ENCODE measurements around the gene TTK.

DNA sequence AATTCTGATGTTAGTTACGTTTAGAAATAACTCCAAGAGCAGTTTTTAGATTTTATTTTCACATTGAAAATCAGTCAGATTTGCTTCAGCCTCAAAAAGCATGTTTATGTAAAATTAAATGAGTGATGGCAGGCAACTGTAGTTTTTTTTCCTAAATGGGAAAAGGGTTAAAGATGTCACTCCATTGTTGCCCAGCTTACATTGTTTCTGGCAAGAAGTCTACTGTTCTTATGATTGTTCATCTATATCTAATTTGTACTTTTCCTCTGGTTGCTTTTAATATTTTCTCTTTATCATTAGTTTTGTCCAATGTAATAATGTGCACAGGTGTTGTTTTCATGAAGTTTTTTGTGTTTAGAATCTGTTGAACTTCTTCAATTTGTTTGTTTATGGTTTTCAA, 6.7 kb upstream of the TTK start:
- TF ChIP-seq, protein P1, sequence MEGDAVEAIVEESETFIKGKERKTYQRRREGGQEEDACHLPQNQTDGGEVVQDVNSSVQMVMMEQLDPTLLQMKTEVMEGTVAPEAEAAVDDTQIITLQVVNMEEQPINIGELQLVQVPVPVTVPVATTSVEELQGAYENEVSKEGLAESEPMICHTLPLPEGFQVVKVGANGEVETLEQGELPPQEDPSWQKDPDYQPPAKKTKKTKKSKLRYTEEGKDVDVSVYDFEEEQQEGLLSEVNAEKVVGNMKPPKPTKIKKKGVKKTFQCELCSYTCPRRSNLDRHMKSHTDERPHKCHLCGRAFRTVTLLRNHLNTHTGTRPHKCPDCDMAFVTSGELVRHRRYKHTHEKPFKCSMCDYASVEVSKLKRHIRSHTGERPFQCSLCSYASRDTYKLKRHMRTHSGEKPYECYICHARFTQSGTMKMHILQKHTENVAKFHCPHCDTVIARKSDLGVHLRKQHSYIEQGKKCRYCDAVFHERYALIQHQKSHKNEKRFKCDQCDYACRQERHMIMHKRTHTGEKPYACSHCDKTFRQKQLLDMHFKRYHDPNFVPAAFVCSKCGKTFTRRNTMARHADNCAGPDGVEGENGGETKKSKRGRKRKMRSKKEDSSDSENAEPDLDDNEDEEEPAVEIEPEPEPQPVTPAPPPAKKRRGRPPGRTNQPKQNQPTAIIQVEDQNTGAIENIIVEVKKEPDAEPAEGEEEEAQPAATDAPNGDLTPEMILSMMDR (IDR thresholded peaks at IDR 0.05): no peak
- no peak for TF ChIP-seq EP300 (IDR thresholded peaks at IDR 0.05)

Measured in tibial nerve (tissue), 4 donors.